ENCODE results near the gene KIAA1755.
"Not testable (repeated sequence)": the region's sequence is repeated elsewhere in the genome, so short reads cannot be mapped to it uniquely, and the experiment has no call there.

Gene KIAA1755

DNA sequence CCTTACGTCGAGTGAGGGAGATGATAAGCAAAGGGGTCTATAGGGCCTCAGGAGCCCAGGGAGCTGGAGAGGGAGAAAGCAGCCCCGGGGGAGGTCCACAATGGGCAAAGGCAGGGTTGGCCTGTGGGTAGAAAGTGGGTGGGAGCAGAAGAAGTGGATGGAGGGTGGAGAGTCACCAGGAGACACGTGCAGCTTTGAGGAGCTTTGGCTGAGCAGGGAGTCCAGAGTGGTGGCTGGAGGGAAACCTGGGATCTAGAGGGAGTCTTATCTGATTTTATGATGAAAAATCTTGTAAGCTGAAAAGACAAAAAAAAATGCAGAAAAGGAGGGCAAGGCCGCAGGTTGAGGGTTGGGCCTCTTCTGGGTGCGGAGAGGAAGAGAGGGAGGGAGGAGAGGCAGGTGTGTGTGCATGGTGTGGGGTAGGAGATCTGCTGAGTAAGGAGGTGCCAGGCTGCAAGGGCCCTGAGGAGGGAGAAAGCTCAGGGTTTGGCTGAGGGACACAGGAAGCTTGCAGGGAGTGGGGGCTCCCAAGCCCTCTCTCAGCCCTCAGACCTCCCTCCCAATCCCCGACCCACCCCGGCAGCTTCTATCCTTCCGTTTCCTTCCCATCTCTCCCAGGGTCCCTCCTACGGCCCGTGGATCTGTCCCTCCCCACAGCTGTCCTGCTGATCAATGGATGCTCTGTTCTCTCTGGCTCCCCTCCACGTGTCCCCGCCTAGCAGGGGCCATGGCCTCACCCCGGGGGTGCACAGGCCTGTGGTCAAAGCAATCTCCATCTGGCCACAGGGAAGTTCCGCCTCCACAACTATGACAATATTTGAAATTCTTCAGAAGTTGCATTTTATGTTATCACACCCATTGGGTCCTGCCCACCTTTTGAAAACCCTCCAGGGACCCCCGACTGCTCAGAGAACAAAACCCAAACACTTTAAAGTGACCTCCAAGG is 26.3 kb upstream of the KIAA1755 start:
- Histone ChIP-seq H3K9ac (ENCODE audit: low read depth, low read length) (no peak overlapping the region), H3K4me2 (ENCODE audit: low read length) (peak overlapping the region; percentile 18), H3K27me3 (ENCODE audit: control insufficient read depth, insufficient read depth, low read length) (no peaks in the 10 kb centered on the region), H3K4me1 (ENCODE audit: control insufficient read depth, insufficient read depth, low read length) (peaks cover 28% of the 10 kb centered on the region), H3K36me3 (ENCODE audit: insufficient read depth, low read length) (no peaks in the 10 kb centered on the region), H3K9me3 (replicated peaks; ENCODE audit: low read length) (no peaks in the 10 kb centered on the region), H3K4me3 (ENCODE audit: low read length) (no peak overlapping the region)

DNA sequence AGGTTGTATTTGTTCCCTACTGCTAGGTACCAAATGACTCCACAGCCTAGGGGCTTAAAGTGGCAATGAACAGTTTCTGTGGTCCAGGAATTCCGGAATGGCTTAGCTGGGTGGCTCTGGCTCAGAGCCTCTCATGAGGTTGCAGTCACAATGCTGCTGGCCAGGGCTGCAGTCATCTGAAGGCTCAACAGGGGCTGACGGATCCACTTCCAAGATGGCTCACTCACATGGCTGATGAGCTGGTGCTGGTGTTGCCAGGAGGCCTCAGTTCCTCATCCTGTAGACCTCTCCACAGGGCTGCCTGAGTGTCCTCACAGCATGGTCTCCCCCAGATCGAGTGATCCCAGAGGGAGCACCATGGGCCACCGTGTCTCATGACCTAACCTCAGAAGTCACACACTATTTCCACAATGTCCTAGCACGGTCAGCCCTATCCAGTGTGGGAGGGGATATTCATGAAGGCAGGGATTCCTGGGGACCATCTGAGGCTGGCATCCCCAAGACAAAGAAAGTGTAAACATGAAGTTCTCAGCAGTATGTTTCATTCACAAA is 24.4 kb upstream of the KIAA1755 start:
- Histone ChIP-seq H3K4me2 (ENCODE audit: low read length) (no peak overlapping the region), H3K9ac (ENCODE audit: low read depth, low read length) (no peak overlapping the region), H3K4me3 (ENCODE audit: low read length) (no peak overlapping the region), H3K27me3 (ENCODE audit: control insufficient read depth, insufficient read depth, low read length) (no peaks in the 10 kb centered on the region), H3K36me3 (ENCODE audit: insufficient read depth, low read length) (no peaks in the 10 kb centered on the region), H3K4me1 (ENCODE audit: control insufficient read depth, insufficient read depth, low read length) (peaks cover 27% of the 10 kb centered on the region), H3K9me3 (replicated peaks; ENCODE audit: low read length) (no peaks in the 10 kb centered on the region)

DNA sequence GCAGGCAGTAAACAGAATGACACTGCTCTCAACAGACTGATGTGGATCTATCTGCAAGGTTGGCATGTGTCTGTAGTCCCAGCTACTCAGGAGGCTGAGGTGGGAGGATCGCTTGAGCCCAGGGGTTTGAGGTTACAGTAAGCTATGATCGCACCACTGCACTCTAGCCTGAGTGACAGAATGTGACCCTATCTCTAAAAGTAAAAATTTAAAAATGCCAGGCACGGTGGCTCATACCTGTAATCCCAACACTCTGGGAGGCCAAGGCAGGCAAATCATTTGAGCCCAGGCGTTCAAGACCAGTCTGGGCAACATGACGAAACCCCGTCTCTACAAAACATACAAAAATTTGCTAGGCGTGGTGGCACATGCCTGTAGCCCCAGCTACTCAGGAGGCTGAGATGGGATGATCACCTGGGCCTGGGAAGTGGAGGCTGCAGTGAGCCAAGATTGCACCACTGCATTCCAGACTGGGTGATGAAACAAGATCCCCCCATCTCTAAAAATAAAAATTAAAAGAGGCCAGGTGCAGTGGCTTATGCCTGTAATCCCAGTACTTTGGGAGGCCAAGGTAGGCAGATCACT is 23.6 kb upstream of the KIAA1755 start:
- not testable (repeated sequence) for H3K27me3 ChIP-seq (ENCODE audit: control insufficient read depth, insufficient read depth, low read length); H3K9me3 ChIP-seq (replicated peaks; ENCODE audit: low read length); H3K4me2 ChIP-seq (ENCODE audit: low read length); H3K4me3 ChIP-seq (ENCODE audit: low read length); H3K36me3 ChIP-seq (ENCODE audit: insufficient read depth, low read length); H3K9ac ChIP-seq (ENCODE audit: low read depth, low read length)
- peaks cover 34% of the 10 kb centered on the region for H3K4me1 ChIP-seq (ENCODE audit: control insufficient read depth, insufficient read depth, low read length)

DNA sequence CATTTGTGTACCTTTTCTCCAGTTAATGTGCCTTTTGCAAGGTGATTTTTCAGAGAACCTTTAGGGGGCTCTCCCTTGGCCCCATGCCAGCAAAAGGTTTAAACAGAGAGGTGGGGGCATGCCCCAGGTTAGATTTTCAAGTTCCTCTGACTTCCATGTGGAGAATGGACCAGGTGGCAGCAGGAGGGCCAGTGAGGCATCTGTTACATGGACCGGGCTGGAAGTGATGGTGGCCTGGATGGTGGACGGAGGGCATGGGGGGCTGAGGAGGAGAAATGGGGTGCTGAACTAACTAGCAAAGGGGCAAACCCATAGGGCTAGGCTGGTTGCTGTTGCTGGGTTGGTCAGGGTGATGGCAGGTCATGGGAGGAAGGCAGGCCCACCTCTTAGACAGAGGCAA is 22.7 kb upstream of the KIAA1755 start:
- H3K9me3 ChIP-seq (replicated peaks; ENCODE audit: low read length), result no peaks in the 10 kb centered on the region
- H3K4me2 ChIP-seq (ENCODE audit: low read length), result no peak overlapping the region
- no peaks in the 10 kb centered on the region for H3K27me3 ChIP-seq (ENCODE audit: control insufficient read depth, insufficient read depth, low read length)
- no peak overlapping the region for H3K4me3 ChIP-seq (ENCODE audit: low read length)
- H3K9ac ChIP-seq (ENCODE audit: low read depth, low read length), result no peak overlapping the region
- H3K4me1 ChIP-seq (ENCODE audit: control insufficient read depth, insufficient read depth, low read length), result peaks cover 44% of the 10 kb centered on the region
- H3K36me3 ChIP-seq (ENCODE audit: insufficient read depth, low read length), result no peaks in the 10 kb centered on the region

DNA sequence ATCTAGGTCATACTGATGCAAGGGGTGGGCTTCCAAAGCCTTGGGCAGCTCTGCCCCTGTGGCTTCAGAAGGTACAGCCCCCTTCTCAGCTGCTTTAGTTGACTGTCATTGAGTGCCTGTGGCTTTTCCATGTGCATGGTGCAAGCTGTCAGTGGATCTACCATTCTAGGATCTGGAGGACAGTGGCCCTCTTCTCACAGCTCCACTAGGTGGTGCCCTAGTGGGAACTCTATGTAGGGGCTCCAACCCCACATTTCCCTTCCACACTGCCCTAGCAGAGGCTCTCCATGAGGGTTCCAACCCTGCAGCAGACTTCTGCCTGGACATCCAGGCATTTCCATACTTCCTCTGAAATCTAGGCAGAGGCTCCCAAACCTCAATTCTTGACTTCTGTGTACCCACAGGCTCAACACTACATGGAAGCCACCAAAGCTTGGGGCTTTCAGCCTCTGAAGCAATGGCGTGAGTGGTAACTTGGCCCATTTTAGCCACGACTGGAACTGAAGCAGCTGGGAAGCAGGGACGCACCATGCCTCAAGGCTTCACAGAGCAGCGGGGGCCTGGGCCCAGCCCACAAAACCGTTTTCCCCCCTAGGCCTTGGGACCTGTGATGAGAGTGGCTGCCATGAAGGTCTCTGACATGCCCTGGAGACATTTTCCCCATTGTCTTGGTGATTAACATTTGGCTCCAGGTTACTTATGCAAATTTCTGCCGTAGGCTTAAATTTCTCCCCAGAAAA is 20.8 kb upstream of the KIAA1755 start:
- H3K27me3 ChIP-seq (ENCODE audit: control insufficient read depth, insufficient read depth, low read length); H3K36me3 ChIP-seq (ENCODE audit: insufficient read depth, low read length); H3K9me3 ChIP-seq (replicated peaks; ENCODE audit: low read length); H3K9ac ChIP-seq (ENCODE audit: low read depth, low read length); H3K4me3 ChIP-seq (ENCODE audit: low read length); H3K4me2 ChIP-seq (ENCODE audit: low read length): not testable (repeated sequence)
- peaks cover 39% of the 10 kb centered on the region for H3K4me1 ChIP-seq (ENCODE audit: control insufficient read depth, insufficient read depth, low read length)

DNA sequence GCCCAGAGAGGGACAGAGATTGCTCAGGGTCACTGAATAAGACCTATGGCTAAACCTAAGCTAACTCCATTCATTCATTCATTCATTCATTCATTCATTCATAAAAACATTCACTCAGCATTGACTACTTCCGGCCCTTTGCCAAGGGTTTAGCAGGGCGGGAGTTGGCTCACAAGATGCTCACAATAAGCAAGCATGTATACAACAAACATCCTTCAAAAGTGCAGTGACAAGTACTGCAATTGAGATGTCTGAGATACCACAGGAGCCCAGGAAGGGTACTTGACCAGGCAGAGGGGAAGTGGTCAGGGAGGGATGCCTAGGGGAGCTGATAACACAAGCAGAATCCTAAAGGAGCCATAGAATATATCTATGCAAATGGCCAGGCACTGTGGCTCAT is 18.2 kb upstream of the KIAA1755 start:
- Histone ChIP-seq H3K27me3 (ENCODE audit: control insufficient read depth, insufficient read depth, low read length) (no peaks in the 10 kb centered on the region), H3K4me1 (ENCODE audit: control insufficient read depth, insufficient read depth, low read length) (peaks cover 60% of the 10 kb centered on the region), H3K4me3 (ENCODE audit: low read length) (no peak overlapping the region), H3K9me3 (replicated peaks; ENCODE audit: low read length) (no peaks in the 10 kb centered on the region), H3K9ac (ENCODE audit: low read depth, low read length) (peak overlapping the region; percentile 19), H3K4me2 (ENCODE audit: low read length) (no peak overlapping the region), H3K36me3 (ENCODE audit: insufficient read depth, low read length) (no peaks in the 10 kb centered on the region)

DNA sequence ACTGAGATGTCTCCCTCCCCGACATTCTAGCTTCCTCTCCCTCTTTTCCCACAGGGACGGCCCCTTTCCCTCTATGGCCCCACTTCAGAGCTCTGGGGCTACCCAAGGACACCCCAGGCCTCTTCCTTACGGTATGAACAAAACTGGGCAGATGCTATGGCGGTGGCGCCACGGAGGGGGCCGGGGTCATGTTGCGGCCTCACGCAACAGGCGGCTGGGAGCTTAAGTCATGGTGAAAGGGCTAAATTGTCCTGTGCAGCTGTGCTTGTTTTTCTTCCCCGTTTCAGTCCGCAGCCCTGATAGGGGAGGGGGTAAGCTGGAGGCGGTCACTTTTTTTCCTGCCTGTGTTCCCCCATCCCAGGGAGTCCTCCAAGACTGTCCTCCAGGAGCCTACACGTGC is 17.6 kb upstream of the KIAA1755 start:
- Histone ChIP-seq H3K36me3 (ENCODE audit: insufficient read depth, low read length) (no peaks in the 10 kb centered on the region), H3K9ac (ENCODE audit: low read depth, low read length) (peak overlapping the region; percentile 62), H3K9me3 (replicated peaks; ENCODE audit: low read length) (no peaks in the 10 kb centered on the region), H3K27me3 (ENCODE audit: control insufficient read depth, insufficient read depth, low read length) (no peaks in the 10 kb centered on the region), H3K4me3 (ENCODE audit: low read length) (no peak overlapping the region), H3K4me1 (ENCODE audit: control insufficient read depth, insufficient read depth, low read length) (peaks cover 65% of the 10 kb centered on the region), H3K4me2 (ENCODE audit: low read length) (peak overlapping the region; percentile 16)

DNA sequence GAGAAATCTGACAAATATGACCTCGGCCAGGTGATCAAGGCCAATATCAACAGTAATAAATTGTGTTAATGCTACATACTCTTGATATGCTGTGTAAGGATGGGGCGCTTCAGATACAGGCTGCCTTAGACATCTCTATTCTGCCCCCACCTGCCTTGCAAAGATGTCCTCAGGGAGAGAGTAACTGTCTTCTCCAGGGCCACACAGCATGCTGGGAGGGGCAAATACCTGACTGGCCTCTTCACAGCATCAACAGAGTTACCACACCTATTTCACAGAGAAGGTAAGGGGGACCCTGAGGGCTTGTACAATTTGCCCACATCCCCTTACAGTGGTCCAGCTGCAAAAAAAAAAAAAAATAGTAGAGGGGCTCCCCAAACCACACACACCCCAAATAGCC is 17.2 kb upstream of the KIAA1755 start:
- no peak overlapping the region for H3K4me3 ChIP-seq (ENCODE audit: low read length)
- no peaks in the 10 kb centered on the region for H3K27me3 ChIP-seq (ENCODE audit: control insufficient read depth, insufficient read depth, low read length)
- H3K9ac ChIP-seq (ENCODE audit: low read depth, low read length), result peak overlapping the region; percentile 62
- no peaks in the 10 kb centered on the region for H3K36me3 ChIP-seq (ENCODE audit: insufficient read depth, low read length)
- peaks cover 69% of the 10 kb centered on the region for H3K4me1 ChIP-seq (ENCODE audit: control insufficient read depth, insufficient read depth, low read length)
- peak overlapping the region; percentile 16 for H3K4me2 ChIP-seq (ENCODE audit: low read length)
- H3K9me3 ChIP-seq (replicated peaks; ENCODE audit: low read length), result no peaks in the 10 kb centered on the region

DNA sequence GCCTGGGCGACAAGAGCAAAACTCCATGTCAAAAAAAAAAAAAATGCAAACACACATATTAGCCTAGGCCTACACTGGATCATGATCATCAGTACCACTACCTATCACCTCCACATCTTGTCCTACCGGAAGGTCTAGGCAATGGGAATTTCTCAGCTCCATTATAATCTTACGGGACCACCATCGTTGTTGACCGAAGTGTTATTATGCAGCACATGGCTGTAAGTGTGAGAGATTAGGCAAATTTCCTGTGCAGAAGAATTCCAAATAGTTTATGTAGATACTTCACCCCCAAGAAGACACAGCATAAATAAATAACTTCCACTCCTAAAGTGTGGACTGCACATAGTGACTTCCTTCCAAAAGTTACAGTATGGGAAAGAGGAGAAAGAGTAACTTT is 16.8 kb upstream of the KIAA1755 start:
- H3K4me1 ChIP-seq (ENCODE audit: control insufficient read depth, insufficient read depth, low read length), result peaks cover 73% of the 10 kb centered on the region
- no peaks in the 10 kb centered on the region for H3K9me3 ChIP-seq (replicated peaks; ENCODE audit: low read length)
- H3K9ac ChIP-seq (ENCODE audit: low read depth, low read length), result peak overlapping the region; percentile 62
- no peak overlapping the region for H3K4me2 ChIP-seq (ENCODE audit: low read length)
- no peaks in the 10 kb centered on the region for H3K36me3 ChIP-seq (ENCODE audit: insufficient read depth, low read length)
- no peak overlapping the region for H3K4me3 ChIP-seq (ENCODE audit: low read length)
- no peaks in the 10 kb centered on the region for H3K27me3 ChIP-seq (ENCODE audit: control insufficient read depth, insufficient read depth, low read length)

DNA sequence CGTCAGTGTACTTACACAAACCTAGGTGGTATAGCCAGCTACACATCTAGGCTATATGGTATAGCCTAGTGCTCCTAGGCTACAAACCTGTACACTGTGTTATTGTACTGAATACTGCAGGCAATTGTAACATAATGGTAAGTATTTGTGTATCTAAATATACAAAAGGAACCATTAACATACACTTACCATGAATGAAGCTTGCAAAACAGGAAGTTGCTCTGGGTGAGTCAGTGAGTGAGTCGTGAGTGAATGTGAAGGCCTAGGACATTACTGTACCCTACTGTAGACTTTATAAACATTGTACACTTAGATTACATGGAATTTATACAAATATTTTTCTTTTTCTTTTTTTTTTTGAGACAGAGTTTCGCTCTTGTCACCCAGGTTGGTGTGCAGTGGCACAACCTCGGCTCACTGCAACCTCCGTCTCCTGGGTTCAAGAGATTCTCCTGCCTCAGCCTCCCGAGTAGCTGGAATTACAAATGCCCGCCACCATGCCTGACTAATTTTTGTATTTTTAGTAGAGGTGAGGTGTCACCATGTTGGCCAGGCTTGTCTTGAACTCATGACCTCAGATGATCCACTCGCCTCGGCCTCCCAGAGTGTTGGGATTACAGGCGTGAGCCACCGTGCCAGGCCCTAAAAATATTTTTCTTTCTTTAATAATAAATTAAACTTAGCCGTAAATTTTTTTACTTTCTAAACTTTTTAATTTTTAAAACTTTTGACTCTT is 15.4 kb upstream of the KIAA1755 start:
- Histone ChIP-seq H3K4me2 (ENCODE audit: low read length) (peak overlapping the region; percentile 61), H3K9me3 (replicated peaks; ENCODE audit: low read length) (no peaks in the 10 kb centered on the region), H3K4me3 (ENCODE audit: low read length) (no peak overlapping the region), H3K4me1 (ENCODE audit: control insufficient read depth, insufficient read depth, low read length) (peaks cover 86% of the 10 kb centered on the region), H3K36me3 (ENCODE audit: insufficient read depth, low read length) (no peaks in the 10 kb centered on the region), H3K27me3 (ENCODE audit: control insufficient read depth, insufficient read depth, low read length) (no peaks in the 10 kb centered on the region), H3K9ac (ENCODE audit: low read depth, low read length) (peak overlapping the region; percentile 59)

DNA sequence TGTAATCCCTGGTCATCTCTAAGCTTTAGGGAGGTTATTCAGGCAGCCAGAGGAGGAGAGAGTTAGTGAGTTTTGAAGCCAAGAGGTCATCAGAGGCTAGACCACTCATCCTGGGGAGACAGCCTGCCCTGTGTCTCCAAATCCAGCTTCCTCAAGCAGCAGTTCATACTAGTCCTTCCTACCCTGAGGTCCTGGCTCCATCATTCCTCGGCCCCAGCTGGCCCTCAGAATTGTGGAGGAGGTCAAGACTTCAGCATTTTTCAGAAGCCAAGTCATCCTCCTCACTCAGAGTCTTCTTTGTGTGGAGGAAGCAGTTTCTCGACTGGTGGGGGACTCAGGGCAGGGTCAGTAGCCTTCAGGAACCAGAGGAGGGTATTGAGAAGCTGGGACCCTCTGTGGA is 12.4 kb upstream of the KIAA1755 start:
- peak overlapping the region; percentile 54 for H3K4me2 ChIP-seq (ENCODE audit: low read length)
- H3K36me3 ChIP-seq (ENCODE audit: insufficient read depth, low read length), result no peaks in the 10 kb centered on the region
- H3K4me3 ChIP-seq (ENCODE audit: low read length), result peak overlapping the region; percentile 33
- no peaks in the 10 kb centered on the region for H3K9me3 ChIP-seq (replicated peaks; ENCODE audit: low read length)
- H3K4me1 ChIP-seq (ENCODE audit: control insufficient read depth, insufficient read depth, low read length), result peaks cover 69% of the 10 kb centered on the region
- peak overlapping the region; percentile 50 for H3K9ac ChIP-seq (ENCODE audit: low read depth, low read length)
- no peaks in the 10 kb centered on the region for H3K27me3 ChIP-seq (ENCODE audit: control insufficient read depth, insufficient read depth, low read length)
